ENCODE measurements around the gene RASSF3. TPM values are rescaled to one million over a fixed set of nuclear protein-coding genes. Genes with fewer than 3 reads are reported as not detected.

The RASSF3 gene
- total RNA-seq, 2 experiments from 2014 or later = 118 to 127 TPM

DNA sequence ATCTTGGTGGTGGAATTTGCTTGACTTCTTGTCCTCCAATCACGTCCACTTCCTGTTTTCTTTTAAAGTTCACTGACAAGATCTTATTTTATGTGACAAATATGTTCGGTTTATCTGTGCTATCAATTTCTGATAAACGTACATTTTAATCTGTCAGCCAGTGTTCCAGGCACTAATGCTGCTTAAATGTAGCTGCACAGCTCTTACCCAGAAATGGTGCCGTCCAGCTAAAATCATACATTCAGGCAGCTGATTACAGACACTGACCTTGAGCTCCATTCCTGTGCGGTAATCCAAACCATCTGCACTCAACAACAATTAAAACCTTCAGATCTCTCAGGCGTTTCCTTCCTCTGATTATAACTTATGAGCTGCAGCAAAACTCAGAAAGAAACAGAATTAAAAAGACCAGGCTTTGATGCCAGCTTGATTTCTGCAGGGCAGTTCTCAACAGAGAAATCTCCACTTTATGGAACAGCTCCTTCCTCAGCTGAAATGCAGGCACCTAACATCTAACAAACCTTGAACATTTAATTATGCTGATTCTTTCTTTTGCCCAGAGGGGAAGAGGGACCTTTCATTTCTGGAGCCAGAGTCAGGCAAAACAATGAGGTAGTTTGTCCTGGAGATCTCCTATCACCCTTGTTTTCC lies 26.4 kb upstream of the RASSF3 start:
- POLR2A ChIA-PET = interaction anchor here (0.8 to 3.4 kb wide), 11 partner anchors 9 to 114 kb away, joined by 3 to 41 read pairs (median 5); partner anchors contain the start of gene RASSF3
- no peaks in the 10 kb centered on the region for H3K36me3 ChIP-seq (ENCODE audit: insufficient read depth, low read length)
- peak overlapping the region; percentile 80 for H3K4me3 Mint-ChIP-seq
- no peaks in the 10 kb centered on the region for H3K36me3 Mint-ChIP-seq (ENCODE audit: low read depth)
- peak overlapping the region; percentile 76 for H3K27ac Mint-ChIP-seq
- H3K27me3 Mint-ChIP-seq = no peaks in the 10 kb centered on the region
- no peaks in the 10 kb centered on the region for H3K27me3 ChIP-seq (ENCODE audit: control insufficient read depth in 1 of 2, insufficient read depth in 2 of 2, low read length in 2 of 2)
- ATAC-seq (ENCODE audit: poor library complexity) (peak; percentile 26), DNase-seq (peak in 3 of 14 experiments; percentile 19 to 34 (median 21))
- peaks cover 30% of the 10 kb centered on the region for H3K4me1 ChIP-seq (ENCODE audit: insufficient read depth, low read length)
- H3K9me3 ChIP-seq (ENCODE audit: control insufficient read depth in 1 of 2, insufficient read depth in 1 of 2, low read length in 2 of 2) = no peaks in the 10 kb centered on the region
- H3K4me1 Mint-ChIP-seq (ENCODE audit: low read depth) = peaks cover 34% of the 10 kb centered on the region
- peak overlapping the region; percentile 7 to 23 for H3K27ac ChIP-seq (ENCODE audit: low read depth in 1 of 2, low read length in 2 of 2)
- CTCF ChIA-PET = interaction anchor here (0.7 to 2.0 kb wide), 3 partner anchors 34 to 114 kb away, joined by 3 to 7 read pairs (median 3); no protein-coding TSS in a partner anchor
- peak overlapping the region; percentile 24 for H3K4me3 ChIP-seq (ENCODE audit: low read length)
- no peaks in the 10 kb centered on the region for H3K9me3 Mint-ChIP-seq
- no peak for TF ChIP-seq CTCF (IDR thresholded peaks at IDR 0.05)
- intact Hi-C loops (cut with DNase I, micrococcal nuclease) = loop anchor here in 1 of 2 experiments (2.0 kb wide), 1 partner anchor 25 kb away; no protein-coding TSS in a partner anchor

DNA sequence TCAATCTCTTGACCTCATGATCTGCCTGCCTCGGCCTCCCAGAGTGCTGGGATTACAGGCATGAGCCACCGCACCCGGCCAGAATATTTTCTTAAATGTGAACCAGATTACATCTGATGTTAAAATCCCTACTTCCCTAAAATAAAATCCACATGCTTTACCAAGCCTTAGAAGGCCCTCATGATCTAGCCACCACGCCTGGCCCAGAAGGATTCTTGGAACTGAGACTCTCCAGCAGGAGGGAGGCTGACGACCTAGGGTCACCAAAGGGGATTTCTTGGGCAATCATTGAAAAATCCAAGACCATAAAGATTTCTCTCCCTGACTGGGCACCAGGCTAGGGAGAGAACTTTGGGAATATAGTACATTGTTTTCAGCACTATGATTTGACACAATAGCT lies 25.2 kb upstream of the RASSF3 start:
- H3K4me3 Mint-ChIP-seq = peak overlapping the region; percentile 51
- no peaks in the 10 kb centered on the region for H3K27me3 Mint-ChIP-seq
- ATAC-seq (ENCODE audit: poor library complexity) (no peak), DNase-seq (no peak)
- no peaks in the 10 kb centered on the region for H3K27me3 ChIP-seq (ENCODE audit: control insufficient read depth in 1 of 2, insufficient read depth in 2 of 2, low read length in 2 of 2)
- POLR2A ChIA-PET = interaction anchor here (3.4 kb wide), 1 partner anchor 25 kb away, joined by 41 read pairs; the partner anchor contains the start of gene RASSF3
- H3K4me1 Mint-ChIP-seq (ENCODE audit: low read depth) = peaks cover 34% of the 10 kb centered on the region
- no peak overlapping the region for H3K27ac ChIP-seq (ENCODE audit: low read depth in 1 of 2, low read length in 2 of 2)
- peak overlapping the region; percentile 76 for H3K27ac Mint-ChIP-seq
- peaks cover 30% of the 10 kb centered on the region for H3K4me1 ChIP-seq (ENCODE audit: insufficient read depth, low read length)
- H3K9me3 Mint-ChIP-seq = no peaks in the 10 kb centered on the region
- H3K4me3 ChIP-seq (ENCODE audit: low read length) = no peak overlapping the region
- no peaks in the 10 kb centered on the region for H3K36me3 ChIP-seq (ENCODE audit: insufficient read depth, low read length)
- TF ChIP-seq CTCF (IDR thresholded peaks at IDR 0.05) = no peak
- CTCF ChIA-PET = no interaction called here
- no peaks in the 10 kb centered on the region for H3K36me3 Mint-ChIP-seq (ENCODE audit: low read depth)
- intact Hi-C loops (cut with DNase I, micrococcal nuclease) = loop anchor here in 1 of 2 experiments (2.0 kb wide), 1 partner anchor 24 kb away; no protein-coding TSS in a partner anchor
- H3K9me3 ChIP-seq (ENCODE audit: control insufficient read depth in 1 of 2, insufficient read depth in 1 of 2, low read length in 2 of 2) = no peaks in the 10 kb centered on the region

DNA sequence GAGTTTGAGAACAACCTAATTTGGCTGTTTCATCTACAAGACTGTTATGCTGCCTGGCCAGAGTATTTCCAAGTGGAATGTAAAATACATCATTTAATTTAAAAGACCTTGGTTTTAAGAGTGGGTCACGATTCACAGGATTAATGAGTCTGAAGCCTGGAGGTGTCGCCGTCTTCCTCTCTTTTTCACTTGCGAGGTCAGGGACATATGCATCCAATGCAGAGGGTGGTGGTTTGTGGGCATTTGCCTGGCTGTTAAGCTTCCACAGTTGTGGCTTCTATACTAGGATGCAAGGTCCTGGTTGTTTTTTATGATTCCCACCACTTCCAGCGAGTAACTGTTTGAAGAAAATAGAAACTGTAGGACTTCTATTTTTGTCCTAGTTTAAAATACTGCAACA lies 22.8 kb upstream of the RASSF3 start:
- H3K9me3 Mint-ChIP-seq = no peaks in the 10 kb centered on the region
- Histone ChIP-seq H3K27ac (ENCODE audit: low read depth in 1 of 2, low read length in 2 of 2) (no peak overlapping the region), H3K9me3 (ENCODE audit: control insufficient read depth in 1 of 2, insufficient read depth in 1 of 2, low read length in 2 of 2) (no peaks in the 10 kb centered on the region), H3K4me1 (ENCODE audit: insufficient read depth, low read length) (peaks cover 29% of the 10 kb centered on the region), H3K4me3 (ENCODE audit: low read length) (no peak overlapping the region), H3K27me3 (ENCODE audit: control insufficient read depth in 1 of 2, insufficient read depth in 2 of 2, low read length in 2 of 2) (no peaks in the 10 kb centered on the region), H3K36me3 (ENCODE audit: insufficient read depth, low read length) (no peaks in the 10 kb centered on the region)
- no peaks in the 10 kb centered on the region for H3K27me3 Mint-ChIP-seq
- peaks cover 37% of the 10 kb centered on the region for H3K4me1 Mint-ChIP-seq (ENCODE audit: low read depth)
- TF ChIP-seq CTCF (IDR thresholded peaks at IDR 0.05) = no peak
- ATAC-seq (ENCODE audit: poor library complexity) = no peak
- DNase-seq = no peak
- H3K27ac Mint-ChIP-seq = no peak overlapping the region
- intact Hi-C loops (cut with DNase I, micrococcal nuclease) = no loop called here
- ChIA-PET POLR2A (interaction anchor here (1.2 kb wide), 1 partner anchor 14 kb away, joined by 4 read pairs; no protein-coding TSS in a partner anchor), CTCF (interaction anchor here (0.6 kb wide), 1 partner anchor 27 kb away, joined by 3 read pairs; no protein-coding TSS in a partner anchor)
- no peak overlapping the region for H3K4me3 Mint-ChIP-seq
- no peaks in the 10 kb centered on the region for H3K36me3 Mint-ChIP-seq (ENCODE audit: low read depth)
